Testis (tissue), 2 donors: ENCODE data around the gene DHX16.

Source experiments
- CTCF ChIP-seq, 3 experiments: fragments of 450-650 bp in 2 of 3; fragments of 200-600 bp in 1 of 3; sonication (generic) in 1 of 3; IDR thresholded peaks; one replicate each; pipeline ENCODE4 v1.5.1; 2016 to 2019; ENCODE audit warnings: antibody characterized with exemption in 3 of 3, mild to moderate bottlenecking in 2 of 3, moderate library complexity in 1 of 3
- POLR2A ChIP-seq: fragments of 450-650 bp; IDR thresholded peaks from one replicate; pipeline ENCODE4 v1.6.1; 2017; ENCODE audit warnings: antibody characterized with exemption, mild to moderate bottlenecking, moderate library complexity

- TF ChIP-seq POLR2A (no peak), CTCF (IDR thresholded peaks at IDR 0.05) (no peak)
Measured at GRCh38 chr6:30686908-30687658, 14.3 kb upstream of the DHX16 start.
